MM.1S (cell line): ENCODE measurements around the gene ENGASE.

Experiments
- DNase-seq: peaks from one replicate; pipeline ENCODE4 v3.0.0-alpha.2; 2015
- H2AFZ ChIP-seq: fragments of 300-600 bp; sonication (generic); 2 replicates; pipeline ENCODE4 v1.6.0; 2016; ENCODE audit warnings: antibody characterized with exemption, low read length
- H3F3A ChIP-seq: fragments of 300-600 bp; sonication (generic); 2 replicates; pipeline ENCODE4 v1.6.1; 2016; ENCODE audit warnings: mild to moderate bottlenecking, antibody characterized with exemption, low read length, moderate library complexity, mixed read lengths; ENCODE audit not compliant: insufficient read depth
- H3K27ac ChIP-seq: fragments of 300-600 bp; sonication (generic); 2 replicates; pipeline ENCODE4 v1.5.1; 2016; ENCODE audit warnings: mild to moderate bottlenecking, low read length
- H3K27me3 ChIP-seq: fragments of 300-600 bp; sonication (generic); replicated peaks from 2 replicates; pipeline ENCODE4 v1.6.0; 2016; ENCODE audit warnings: low read length; ENCODE audit not compliant: insufficient read depth
- H3K36me3 ChIP-seq: fragments of 300-600 bp; sonication (generic); replicated peaks from 2 replicates; pipeline ENCODE4 v1.6.1; 2016; ENCODE audit warnings: mild to moderate bottlenecking, low read length, mixed read lengths; ENCODE audit not compliant: insufficient read depth
- H3K4me1 ChIP-seq: fragments of 300-600 bp; sonication (generic); 2 replicates; pipeline ENCODE4 v1.6.1; 2016; ENCODE audit warnings: low read length, mixed read lengths
- H3K4me2 ChIP-seq: fragments of 300-600 bp; sonication (generic); 2 replicates; pipeline ENCODE4 v1.6.0; 2016; ENCODE audit warnings: low read depth, low read length
- H3K4me3 ChIP-seq: fragments of 300-600 bp; sonication (generic); 2 replicates; pipeline ENCODE4 v1.5.1; 2016; ENCODE audit warnings: low read length, mixed read lengths
- H3K79me2 ChIP-seq: fragments of 300-600 bp; sonication (generic); 2 replicates; pipeline ENCODE4 v1.6.1; 2016; ENCODE audit warnings: mixed run types, low read length, mixed read lengths
- H3K9ac ChIP-seq: fragments of 300-600 bp; sonication (generic); 2 replicates; pipeline ENCODE4 v1.6.1; 2016; ENCODE audit warnings: low read length, mixed read lengths
- H3K9me2 ChIP-seq: fragments of 300-600 bp; sonication (generic); replicated peaks from 2 replicates; pipeline ENCODE4 v1.6.1; 2016; ENCODE audit warnings: mild to moderate bottlenecking, low read length, mixed read lengths; ENCODE audit not compliant: insufficient read depth
- H3K9me3 ChIP-seq: fragments of 300-600 bp; sonication (generic); replicated peaks from 2 replicates; pipeline ENCODE4 v1.6.1; 2016; ENCODE audit warnings: mild to moderate bottlenecking, low read length, mixed read lengths; ENCODE audit not compliant: insufficient read depth
- H4K20me1 ChIP-seq: fragments of 300-600 bp; sonication (generic); 2 replicates; pipeline ENCODE4 v1.6.1; 2016; ENCODE audit warnings: mild to moderate bottlenecking, low read length, moderate library complexity, mixed read lengths; ENCODE audit not compliant: insufficient read depth
- EZH2 ChIP-seq: fragments of 300-600 bp; sonication (generic); optimal IDR thresholded peaks from 2 replicates; pipeline ENCODE3; 2017; ENCODE audit warnings: low read depth, mild to moderate bottlenecking, antibody characterized with exemption, low read length, mixed read lengths
- EZH2phosphoT487 ChIP-seq: fragments of 300-600 bp; sonication (generic); IDR thresholded peaks from 2 replicates; pipeline ENCODE4 v1.6.1; 2018; ENCODE audit warnings: antibody characterized with exemption, low read length
- TF ChIP-seq, protein P1 (sequence below): fragments of 300-600 bp; sonication (generic); IDR thresholded peaks from 2 replicates; pipeline ENCODE4 v1.5.1; 2016; ENCODE audit warnings: antibody characterized with exemption, low read length, mixed read lengths

The ENGASE gene

GRCh38 chr17:79129523-79129922 lies 54.9 kb downstream of the ENGASE start:
- no peak for TF ChIP-seq EZH2phosphoT487
- no peak for TF ChIP-seq EZH2
- TF ChIP-seq, protein P1, sequence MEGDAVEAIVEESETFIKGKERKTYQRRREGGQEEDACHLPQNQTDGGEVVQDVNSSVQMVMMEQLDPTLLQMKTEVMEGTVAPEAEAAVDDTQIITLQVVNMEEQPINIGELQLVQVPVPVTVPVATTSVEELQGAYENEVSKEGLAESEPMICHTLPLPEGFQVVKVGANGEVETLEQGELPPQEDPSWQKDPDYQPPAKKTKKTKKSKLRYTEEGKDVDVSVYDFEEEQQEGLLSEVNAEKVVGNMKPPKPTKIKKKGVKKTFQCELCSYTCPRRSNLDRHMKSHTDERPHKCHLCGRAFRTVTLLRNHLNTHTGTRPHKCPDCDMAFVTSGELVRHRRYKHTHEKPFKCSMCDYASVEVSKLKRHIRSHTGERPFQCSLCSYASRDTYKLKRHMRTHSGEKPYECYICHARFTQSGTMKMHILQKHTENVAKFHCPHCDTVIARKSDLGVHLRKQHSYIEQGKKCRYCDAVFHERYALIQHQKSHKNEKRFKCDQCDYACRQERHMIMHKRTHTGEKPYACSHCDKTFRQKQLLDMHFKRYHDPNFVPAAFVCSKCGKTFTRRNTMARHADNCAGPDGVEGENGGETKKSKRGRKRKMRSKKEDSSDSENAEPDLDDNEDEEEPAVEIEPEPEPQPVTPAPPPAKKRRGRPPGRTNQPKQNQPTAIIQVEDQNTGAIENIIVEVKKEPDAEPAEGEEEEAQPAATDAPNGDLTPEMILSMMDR = no peak
- no peaks in the 10 kb centered on the region for H3K9me2 ChIP-seq
- H4K20me1 ChIP-seq = no peaks in the 10 kb centered on the region
- no peak overlapping the region for H2AFZ ChIP-seq
- no peak overlapping the region for H3K4me2 ChIP-seq
- no peak overlapping the region for H3K9ac ChIP-seq
- DNase-seq = no peak
- H3K9me3 ChIP-seq = no peaks in the 10 kb centered on the region
- H3F3A ChIP-seq = no peaks in the 10 kb centered on the region
- no peak overlapping the region for H3K27ac ChIP-seq
- no peaks in the 10 kb centered on the region for H3K79me2 ChIP-seq
- no peaks in the 10 kb centered on the region for H3K36me3 ChIP-seq
- no peak overlapping the region for H3K4me3 ChIP-seq
- no peaks in the 10 kb centered on the region for H3K4me1 ChIP-seq
- H3K27me3 ChIP-seq = peaks cover 99% of the 10 kb centered on the region

DNA sequence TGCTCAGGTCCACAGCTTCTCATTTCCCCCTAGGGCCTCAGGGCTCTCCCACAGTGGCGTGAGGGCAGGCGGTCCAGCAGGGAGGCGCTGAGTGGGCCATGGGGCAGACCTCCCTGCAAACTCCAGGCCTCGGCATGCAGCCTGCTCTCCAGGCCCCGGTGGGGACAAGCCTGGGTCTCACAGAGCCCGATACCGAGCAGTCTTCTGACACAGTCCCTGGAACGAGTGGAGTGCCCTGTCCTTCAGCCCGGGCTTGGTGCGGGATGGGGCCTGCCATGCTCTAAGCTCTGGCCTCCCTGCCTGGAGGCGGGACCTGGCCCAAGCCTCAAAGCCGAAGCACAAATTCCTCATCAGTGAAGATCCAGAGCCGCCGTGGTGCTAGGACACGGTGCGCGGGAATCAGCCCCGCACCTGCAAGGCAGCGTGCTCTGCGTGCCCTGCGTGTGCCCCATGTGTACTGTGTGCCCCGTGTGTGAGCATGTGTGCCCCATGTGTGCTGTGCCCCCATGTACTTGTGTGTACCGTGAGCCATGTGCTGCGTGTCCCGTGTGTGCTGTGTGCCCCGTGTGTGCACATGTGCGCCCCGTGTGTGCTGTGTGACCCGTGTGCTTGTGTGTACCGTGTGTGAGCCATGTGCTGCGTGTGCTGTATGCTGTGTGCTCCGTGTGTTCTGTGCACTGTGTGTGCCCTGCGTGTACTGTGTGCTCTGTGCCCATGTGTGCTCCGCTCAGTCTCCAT lies 56.1 kb downstream of the ENGASE start:
- Histone ChIP-seq H3K27ac (no peak overlapping the region), H3K4me2 (no peak overlapping the region), H3F3A (no peaks in the 10 kb centered on the region), H3K4me1 (no peaks in the 10 kb centered on the region), H3K9me3 (no peaks in the 10 kb centered on the region), H3K4me3 (no peak overlapping the region), H3K9me2 (no peaks in the 10 kb centered on the region), H3K79me2 (no peaks in the 10 kb centered on the region), H4K20me1 (no peaks in the 10 kb centered on the region), H3K27me3 (peaks cover 99% of the 10 kb centered on the region), H3K36me3 (no peaks in the 10 kb centered on the region), H2AFZ (no peak overlapping the region), H3K9ac (no peak overlapping the region)
- no peak for DNase-seq
- TF ChIP-seq EZH2phosphoT487 = no peak; the same call in 1 of the 2 replicates
- TF ChIP-seq, protein P1 = no peak
- no peak for TF ChIP-seq EZH2

GRCh38 chr17:79131274-79131635 lies 56.6 kb downstream of the ENGASE start:
- H3K27me3 ChIP-seq = peaks cover 99% of the 10 kb centered on the region

More at GRCh38 chr17:79131274-79131635, 56.6 kb downstream of the ENGASE start:
- TF ChIP-seq EZH2phosphoT487 (no peak), EZH2 (no peak)
- TF ChIP-seq, protein P1 = no peak
- no peak overlapping the region for H3K27ac ChIP-seq
- H3K9me2 ChIP-seq = no peaks in the 10 kb centered on the region
- no peaks in the 10 kb centered on the region for H3K4me1 ChIP-seq
- no peaks in the 10 kb centered on the region for H3K9me3 ChIP-seq
- no peak overlapping the region for H3K4me3 ChIP-seq
- H3F3A ChIP-seq = no peaks in the 10 kb centered on the region
- no peak overlapping the region for H3K9ac ChIP-seq
- no peak for DNase-seq
- no peak overlapping the region for H3K4me2 ChIP-seq
- no peaks in the 10 kb centered on the region for H3K79me2 ChIP-seq
- no peaks in the 10 kb centered on the region for H3K36me3 ChIP-seq
- H4K20me1 ChIP-seq = no peaks in the 10 kb centered on the region
- no peak overlapping the region for H2AFZ ChIP-seq
